22Rv1 (cell line): ENCODE measurements around the gene NPAS2.

Source experiments
- ZFX ChIP-seq: fragments of 450-650 bp; IDR thresholded peaks from 2 replicates; pipeline ENCODE4 v1.6.1; 2017; ENCODE audit warnings: antibody characterized with exemption, borderline replicate concordance
- TF ChIP-seq, protein P1 (sequence below): fragments of 450-650 bp; IDR thresholded peaks from 2 replicates; pipeline ENCODE4 v1.5.1; 2017; ENCODE audit warnings: mild to moderate bottlenecking

DNA sequence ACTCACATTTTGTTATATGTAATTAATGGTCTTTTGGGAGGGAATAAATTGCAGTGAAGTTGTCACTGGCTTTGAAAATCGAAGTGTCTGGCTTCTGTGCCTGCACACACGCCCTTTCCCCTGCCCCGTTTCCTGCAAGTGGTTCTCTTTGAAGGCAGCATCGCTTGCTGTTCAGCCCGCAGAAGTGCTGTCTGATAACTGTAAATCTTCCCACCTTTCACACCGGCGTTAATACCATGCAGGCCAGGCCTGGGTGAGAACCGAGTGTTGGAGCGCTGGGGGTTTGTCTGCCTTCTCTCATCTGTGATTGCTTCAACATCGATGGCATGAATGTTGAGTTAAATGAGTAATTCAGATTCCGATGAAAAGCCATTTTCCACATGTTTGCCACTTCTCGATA is 144.3 kb downstream of the NPAS2 start:
- TF ChIP-seq, protein P1, sequence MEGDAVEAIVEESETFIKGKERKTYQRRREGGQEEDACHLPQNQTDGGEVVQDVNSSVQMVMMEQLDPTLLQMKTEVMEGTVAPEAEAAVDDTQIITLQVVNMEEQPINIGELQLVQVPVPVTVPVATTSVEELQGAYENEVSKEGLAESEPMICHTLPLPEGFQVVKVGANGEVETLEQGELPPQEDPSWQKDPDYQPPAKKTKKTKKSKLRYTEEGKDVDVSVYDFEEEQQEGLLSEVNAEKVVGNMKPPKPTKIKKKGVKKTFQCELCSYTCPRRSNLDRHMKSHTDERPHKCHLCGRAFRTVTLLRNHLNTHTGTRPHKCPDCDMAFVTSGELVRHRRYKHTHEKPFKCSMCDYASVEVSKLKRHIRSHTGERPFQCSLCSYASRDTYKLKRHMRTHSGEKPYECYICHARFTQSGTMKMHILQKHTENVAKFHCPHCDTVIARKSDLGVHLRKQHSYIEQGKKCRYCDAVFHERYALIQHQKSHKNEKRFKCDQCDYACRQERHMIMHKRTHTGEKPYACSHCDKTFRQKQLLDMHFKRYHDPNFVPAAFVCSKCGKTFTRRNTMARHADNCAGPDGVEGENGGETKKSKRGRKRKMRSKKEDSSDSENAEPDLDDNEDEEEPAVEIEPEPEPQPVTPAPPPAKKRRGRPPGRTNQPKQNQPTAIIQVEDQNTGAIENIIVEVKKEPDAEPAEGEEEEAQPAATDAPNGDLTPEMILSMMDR: no peak
- no peak for TF ChIP-seq ZFX
